WERI-Rb-1 (cell line): Measurements from ENCODE around the gene ADAM33.
A peak's percentile ranks its signal among the peaks of the same experiment; 100 is the strongest.

Experiments
- DNase-seq: peaks from one replicate; pipeline ENCODE4 v3.0.0-alpha.2; 2020
- H3K27ac ChIP-seq: fragments of 250-450 bp; sonication (Bioruptor Pico); 2 replicates; pipeline ENCODE4 v1.5.1; 2020; ENCODE audit warnings: mild to moderate bottlenecking, moderate library complexity
- H3K27me3 ChIP-seq: fragments of 250-450 bp; sonication (Bioruptor Pico); 2 replicates; pipeline ENCODE4 v1.5.1; 2021; ENCODE audit warnings: mild to moderate bottlenecking, low read depth, moderate library complexity; ENCODE audit not compliant: insufficient read depth, severe bottlenecking
- H3K36me3 ChIP-seq: fragments of 250-450 bp; sonication (Bioruptor Pico); 2 replicates; pipeline ENCODE4 v1.5.1; 2020; ENCODE audit warnings: mild to moderate bottlenecking, moderate library complexity
- H3K4me3 ChIP-seq: 2 replicates; pipeline ENCODE4 v1.5.1; 2011; ENCODE audit warnings: low read depth, mild to moderate bottlenecking, control low read depth, low read length
- H3K9me3 ChIP-seq: fragments of 250-450 bp; sonication (Bioruptor Pico); 2 replicates; pipeline ENCODE4 v1.5.1; 2021; ENCODE audit warnings: mild to moderate bottlenecking, moderate library complexity; ENCODE audit not compliant: severe bottlenecking
- TF ChIP-seq, protein P1 (sequence below): IDR thresholded peaks from 2 replicates; pipeline ENCODE4 v1.5.1; 2011; ENCODE audit warnings: low read depth, mild to moderate bottlenecking, control low read depth, inconsistent platforms, low read length

ADAM33 gene

GRCh38 chr20:3663858-3664257 is 18.0 kb downstream of the ADAM33 start:
- no peak overlapping the region for H3K27ac ChIP-seq
- TF ChIP-seq, protein P1, sequence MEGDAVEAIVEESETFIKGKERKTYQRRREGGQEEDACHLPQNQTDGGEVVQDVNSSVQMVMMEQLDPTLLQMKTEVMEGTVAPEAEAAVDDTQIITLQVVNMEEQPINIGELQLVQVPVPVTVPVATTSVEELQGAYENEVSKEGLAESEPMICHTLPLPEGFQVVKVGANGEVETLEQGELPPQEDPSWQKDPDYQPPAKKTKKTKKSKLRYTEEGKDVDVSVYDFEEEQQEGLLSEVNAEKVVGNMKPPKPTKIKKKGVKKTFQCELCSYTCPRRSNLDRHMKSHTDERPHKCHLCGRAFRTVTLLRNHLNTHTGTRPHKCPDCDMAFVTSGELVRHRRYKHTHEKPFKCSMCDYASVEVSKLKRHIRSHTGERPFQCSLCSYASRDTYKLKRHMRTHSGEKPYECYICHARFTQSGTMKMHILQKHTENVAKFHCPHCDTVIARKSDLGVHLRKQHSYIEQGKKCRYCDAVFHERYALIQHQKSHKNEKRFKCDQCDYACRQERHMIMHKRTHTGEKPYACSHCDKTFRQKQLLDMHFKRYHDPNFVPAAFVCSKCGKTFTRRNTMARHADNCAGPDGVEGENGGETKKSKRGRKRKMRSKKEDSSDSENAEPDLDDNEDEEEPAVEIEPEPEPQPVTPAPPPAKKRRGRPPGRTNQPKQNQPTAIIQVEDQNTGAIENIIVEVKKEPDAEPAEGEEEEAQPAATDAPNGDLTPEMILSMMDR, result no peak
- H3K9me3 ChIP-seq, result no peaks in the 10 kb centered on the region
- H3K4me3 ChIP-seq, result no peak overlapping the region
- DNase-seq, result no peak
- H3K36me3 ChIP-seq, result no peaks in the 10 kb centered on the region
- H3K27me3 ChIP-seq, result peaks cover 9% of the 10 kb centered on the region

GRCh38 chr20:3663031-3663701 is 18.6 kb downstream of the ADAM33 start, which contains the start of gene GFRA4:
Gene GFRA4 (minus strand): TSS chr20:3663399. CDS start chr20:3663399, 0 bp downstream.
- H3K27me3 ChIP-seq, result peaks cover 9% of the 10 kb centered on the region

DNA sequence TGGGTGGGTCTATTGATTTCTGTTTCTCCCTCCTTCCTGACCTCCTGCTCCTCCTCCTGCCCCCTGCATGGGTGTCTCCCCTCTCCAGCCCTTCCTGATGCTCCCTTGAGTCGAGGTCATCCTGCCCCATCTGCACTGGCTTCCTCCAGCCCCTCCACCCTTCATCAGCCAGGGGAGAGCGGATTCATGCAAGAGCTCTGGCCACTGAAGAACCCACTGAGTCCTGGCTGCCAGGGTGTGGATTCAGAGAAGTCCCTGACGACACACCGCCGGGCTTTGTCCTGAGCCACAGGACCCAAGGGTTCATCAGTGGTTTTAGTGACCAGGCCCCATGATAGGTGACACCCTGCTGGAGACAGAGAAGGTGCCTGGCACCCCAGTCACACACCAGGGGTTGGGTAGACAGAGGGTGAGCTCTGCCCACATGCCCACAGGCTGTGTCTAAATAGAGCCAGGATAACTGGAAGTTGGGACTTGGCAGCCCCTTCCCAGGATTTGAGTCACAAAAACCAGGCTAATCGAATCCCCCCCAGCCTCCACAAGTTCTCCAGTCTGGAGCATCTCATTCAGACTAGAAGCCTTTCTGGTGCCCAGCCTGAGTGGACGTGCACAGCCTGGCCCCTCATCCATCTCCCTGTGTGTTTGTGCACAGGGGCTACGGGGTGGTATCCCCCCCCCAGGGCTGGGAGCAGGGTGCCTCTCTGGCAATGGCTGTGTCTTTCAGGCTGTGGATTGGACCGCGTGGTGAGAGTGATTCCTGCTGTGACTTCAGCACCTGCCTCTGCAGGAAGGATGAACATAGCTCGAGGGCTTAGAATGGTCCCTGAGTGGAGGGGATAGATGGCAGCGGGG is 19.8 kb downstream of the ADAM33 start:
- TF ChIP-seq, protein P1, result no peak
- H3K9me3 ChIP-seq, result no peaks in the 10 kb centered on the region
- no peak overlapping the region for H3K4me3 ChIP-seq
- no peak overlapping the region for H3K27ac ChIP-seq
- no peaks in the 10 kb centered on the region for H3K36me3 ChIP-seq
- peaks cover 9% of the 10 kb centered on the region for H3K27me3 ChIP-seq
- peak; percentile 2 for DNase-seq

More at GRCh38 chr20:3663031-3663701, 18.6 kb downstream of the ADAM33 start, which contains the start of gene GFRA4:
- DNase-seq, result no peak
- no peaks in the 10 kb centered on the region for H3K9me3 ChIP-seq
- H3K36me3 ChIP-seq, result no peaks in the 10 kb centered on the region
- TF ChIP-seq, protein P1, result no peak
- H3K4me3 ChIP-seq, result no peak within 1 kb of the TSS
- no peak within 1 kb of the TSS for H3K27ac ChIP-seq

GRCh38 chr20:3661060-3661813 is 20.6 kb downstream of the ADAM33 start:
- Histone ChIP-seq H3K27me3 (peaks cover 9% of the 10 kb centered on the region), H3K27ac (no peak overlapping the region), H3K36me3 (no peaks in the 10 kb centered on the region), H3K4me3 (no peak overlapping the region; the same call in 1 of the 2 replicates), H3K9me3 (no peaks in the 10 kb centered on the region)
- TF ChIP-seq, protein P1, result no peak
- DNase-seq, result peak; percentile 6

DNA sequence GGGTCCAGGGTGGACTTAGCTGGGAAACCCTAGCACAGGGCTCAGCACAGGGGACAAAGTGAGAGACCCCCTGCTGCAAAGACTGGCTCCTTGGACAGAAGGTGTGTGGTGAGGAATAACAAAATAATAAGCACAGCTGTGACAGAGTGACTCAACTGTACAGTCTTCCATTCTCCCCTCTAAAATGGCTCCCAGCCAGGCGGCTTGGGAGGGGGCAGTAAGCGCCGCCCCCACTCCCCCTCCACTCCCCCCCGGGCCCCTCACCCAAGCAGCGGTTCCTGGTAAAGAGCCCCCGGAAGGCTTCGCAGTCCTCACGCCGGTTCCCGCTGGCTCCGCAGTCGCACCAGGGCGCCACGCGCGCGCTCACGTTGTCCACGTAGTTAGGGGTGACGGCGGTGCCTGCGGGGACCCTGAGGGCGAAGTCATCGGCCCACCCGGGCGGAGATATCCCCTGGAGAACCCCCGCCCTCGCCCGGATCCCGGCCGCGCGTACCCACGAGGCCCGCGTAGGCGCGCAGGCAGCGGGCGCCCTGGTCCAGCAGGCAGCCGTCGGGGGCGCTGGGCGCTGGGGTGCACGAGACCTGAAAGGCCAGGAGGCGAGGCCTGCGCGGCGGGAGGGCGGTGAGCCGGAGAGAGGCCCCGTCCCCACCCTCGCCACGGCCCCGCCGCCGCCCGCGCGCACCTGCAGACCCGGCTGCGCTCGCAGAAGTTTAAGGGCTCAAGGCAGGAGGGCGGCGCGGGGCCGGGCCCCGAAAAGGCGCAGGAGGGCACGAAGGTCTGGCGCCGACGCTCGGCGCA is 21.3 kb downstream of the ADAM33 start:
- H3K27me3 ChIP-seq, result peaks cover 9% of the 10 kb centered on the region
- peak overlapping the region; percentile 30 for H3K4me3 ChIP-seq
- DNase-seq, result peak; percentile 4
- no peak overlapping the region for H3K27ac ChIP-seq
- H3K36me3 ChIP-seq, result no peaks in the 10 kb centered on the region
- TF ChIP-seq, protein P1, result no peak
- H3K9me3 ChIP-seq, result peaks cover 2% of the 10 kb centered on the region
